Stimulated activated memory B cell treated with anti-CD40 and anti-IgM and Interleukin-4, amounts not matched to agents 10 μg/mL and 1 μg/mL and 100 μg/mL, for 72 hours (primary cell): Measurements from ENCODE around the gene PNP.

Experiments used
- ATAC-seq: fragments of 150-1000 bp; cut with Tn5 transposase; 2 replicates; pipeline ENCODE4 v1.10.0; 2021
- H3K27ac Mint-ChIP-seq: one replicate; pipeline ENCODE4 v1.8.0; 2022; ENCODE audit warnings: mild to moderate bottlenecking, mixed read lengths
- H3K27me3 Mint-ChIP-seq: one replicate; pipeline ENCODE4 v1.8.0; 2022; ENCODE audit warnings: mixed read lengths
- H3K36me3 Mint-ChIP-seq: one replicate; pipeline ENCODE4 v1.8.0; 2022; ENCODE audit warnings: mixed read lengths
- H3K4me1 Mint-ChIP-seq: one replicate; pipeline ENCODE4 v1.8.0; 2022; ENCODE audit warnings: mixed read lengths
- H3K4me3 Mint-ChIP-seq: one replicate; pipeline ENCODE4 v1.8.0; 2022; ENCODE audit warnings: mild to moderate bottlenecking, moderate library complexity, mixed read lengths
- H3K9me3 Mint-ChIP-seq: one replicate; pipeline ENCODE4 v1.8.0; 2022; ENCODE audit warnings: mixed read lengths

The PNP gene

GRCh38 chr14:20469890-20470602, 840 bp downstream of the PNP start:
- peaks cover 32% of the 10 kb centered on the region for H3K4me1 Mint-ChIP-seq
- ATAC-seq, result peak; percentile 70
- peaks cover 29% of the 10 kb centered on the region for H3K36me3 Mint-ChIP-seq
- H3K27ac Mint-ChIP-seq, result peak overlapping the region; percentile 93
- H3K27me3 Mint-ChIP-seq, result no peaks in the 10 kb centered on the region
- H3K4me3 Mint-ChIP-seq, result peak overlapping the region; percentile 94
- H3K9me3 Mint-ChIP-seq, result no peaks in the 10 kb centered on the region

- Mint-ChIP-seq H3K4me1 (peaks cover 35% of the 10 kb centered on the region), H3K27ac (peak overlapping the region; percentile 93), H3K27me3 (no peaks in the 10 kb centered on the region), H3K4me3 (peak overlapping the region; percentile 94), H3K36me3 (peaks cover 34% of the 10 kb centered on the region), H3K9me3 (no peaks in the 10 kb centered on the region)
- ATAC-seq, result no peak
Observed at GRCh38 chr14:20470603-20470901, 1.3 kb downstream of the PNP start.

GRCh38 chr14:20472536-20473169, 3.4 kb downstream of the PNP start:
- no peaks in the 10 kb centered on the region for H3K27me3 Mint-ChIP-seq
- H3K36me3 Mint-ChIP-seq, result peaks cover 49% of the 10 kb centered on the region
- peak overlapping the region; percentile 65 for H3K27ac Mint-ChIP-seq
- peaks cover 48% of the 10 kb centered on the region for H3K4me1 Mint-ChIP-seq
- no peaks in the 10 kb centered on the region for H3K9me3 Mint-ChIP-seq
- no peak for ATAC-seq
- H3K4me3 Mint-ChIP-seq, result no peak overlapping the region

DNA sequence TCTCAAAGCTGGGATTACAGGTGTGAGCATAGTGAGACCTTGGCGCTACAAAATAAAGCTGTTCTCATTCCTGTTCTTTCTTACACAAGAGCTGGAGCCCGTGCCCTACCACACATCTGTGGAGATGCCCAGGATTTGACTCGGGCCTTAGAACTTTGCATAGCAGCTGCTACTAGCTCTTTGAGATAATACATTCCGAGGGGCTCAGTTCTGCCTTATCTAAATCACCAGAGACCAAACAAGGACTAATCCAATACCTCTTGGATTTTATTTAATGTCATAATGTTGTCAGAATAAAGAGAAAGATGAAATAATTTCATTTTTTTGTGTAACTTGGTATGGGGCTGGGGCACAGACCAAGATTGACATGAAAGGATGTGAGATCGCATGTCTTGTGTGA, 7.6 kb downstream of the PNP start:
- H3K27me3 Mint-ChIP-seq, result no peaks in the 10 kb centered on the region
- peaks cover 30% of the 10 kb centered on the region for H3K4me1 Mint-ChIP-seq
- no peaks in the 10 kb centered on the region for H3K9me3 Mint-ChIP-seq
- H3K27ac Mint-ChIP-seq, result peak overlapping the region; percentile 73
- no peak overlapping the region for H3K4me3 Mint-ChIP-seq
- ATAC-seq, result no peak
- peaks cover 66% of the 10 kb centered on the region for H3K36me3 Mint-ChIP-seq

GRCh38 chr14:20477211-20477876, 8.1 kb downstream of the PNP start:
- Mint-ChIP-seq H3K9me3 (no peaks in the 10 kb centered on the region), H3K4me1 (peaks cover 24% of the 10 kb centered on the region), H3K4me3 (no peak overlapping the region), H3K27ac (peak overlapping the region; percentile 73), H3K27me3 (no peaks in the 10 kb centered on the region), H3K36me3 (peaks cover 60% of the 10 kb centered on the region)
- ATAC-seq, result peak; percentile 58

DNA sequence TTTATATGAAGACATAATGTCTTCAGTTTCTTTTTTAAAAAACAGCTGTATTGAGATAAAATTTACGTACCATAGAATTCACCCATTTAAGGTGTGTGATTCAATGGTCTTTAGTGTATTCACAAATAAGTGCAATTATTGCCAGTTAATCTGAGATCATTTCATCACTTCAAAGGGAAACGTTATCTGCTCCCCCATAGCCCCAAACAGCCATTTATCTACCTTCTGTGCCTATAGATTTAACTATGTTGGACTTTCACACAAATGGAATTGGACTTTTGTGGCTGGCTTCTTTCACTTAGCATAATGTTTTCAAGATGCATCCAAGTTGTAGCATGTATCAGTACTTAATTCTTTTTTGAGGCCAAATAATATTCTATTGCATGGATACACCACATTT, 9.7 kb downstream of the PNP start:
- Mint-ChIP-seq H3K4me1 (peaks cover 22% of the 10 kb centered on the region), H3K36me3 (peaks cover 49% of the 10 kb centered on the region), H3K4me3 (no peak overlapping the region), H3K27ac (no peak overlapping the region), H3K27me3 (no peaks in the 10 kb centered on the region), H3K9me3 (no peaks in the 10 kb centered on the region)
- no peak for ATAC-seq

GRCh38 chr14:20482382-20482781, 13.2 kb downstream of the PNP start:
- Mint-ChIP-seq H3K27ac (no peak overlapping the region), H3K36me3 (peaks cover 20% of the 10 kb centered on the region), H3K4me3 (no peak overlapping the region), H3K27me3 (no peaks in the 10 kb centered on the region), H3K4me1 (peaks cover 14% of the 10 kb centered on the region), H3K9me3 (no peaks in the 10 kb centered on the region)
- no peak for ATAC-seq

DNA sequence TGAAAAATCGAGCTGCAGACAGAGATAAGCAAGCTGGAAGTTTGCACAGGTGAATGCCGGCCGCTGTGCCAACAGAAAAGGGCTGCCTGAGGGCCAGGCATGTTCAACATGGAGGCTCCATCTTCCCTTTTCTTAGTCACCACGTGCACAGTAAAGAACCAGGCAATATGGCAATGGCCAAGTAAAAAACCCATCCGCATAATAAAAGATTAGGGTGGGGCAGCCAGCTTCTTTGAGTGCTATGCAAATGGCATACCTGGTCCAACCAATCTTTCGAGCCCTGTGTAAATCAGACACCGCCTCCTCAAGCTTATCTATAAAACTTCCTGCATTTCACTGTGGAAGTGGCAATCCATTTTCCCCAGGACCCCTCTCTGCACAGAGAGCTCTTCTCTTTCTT, 16.7 kb downstream of the PNP start:
- H3K4me1 Mint-ChIP-seq, result peaks cover 31% of the 10 kb centered on the region

DNA sequence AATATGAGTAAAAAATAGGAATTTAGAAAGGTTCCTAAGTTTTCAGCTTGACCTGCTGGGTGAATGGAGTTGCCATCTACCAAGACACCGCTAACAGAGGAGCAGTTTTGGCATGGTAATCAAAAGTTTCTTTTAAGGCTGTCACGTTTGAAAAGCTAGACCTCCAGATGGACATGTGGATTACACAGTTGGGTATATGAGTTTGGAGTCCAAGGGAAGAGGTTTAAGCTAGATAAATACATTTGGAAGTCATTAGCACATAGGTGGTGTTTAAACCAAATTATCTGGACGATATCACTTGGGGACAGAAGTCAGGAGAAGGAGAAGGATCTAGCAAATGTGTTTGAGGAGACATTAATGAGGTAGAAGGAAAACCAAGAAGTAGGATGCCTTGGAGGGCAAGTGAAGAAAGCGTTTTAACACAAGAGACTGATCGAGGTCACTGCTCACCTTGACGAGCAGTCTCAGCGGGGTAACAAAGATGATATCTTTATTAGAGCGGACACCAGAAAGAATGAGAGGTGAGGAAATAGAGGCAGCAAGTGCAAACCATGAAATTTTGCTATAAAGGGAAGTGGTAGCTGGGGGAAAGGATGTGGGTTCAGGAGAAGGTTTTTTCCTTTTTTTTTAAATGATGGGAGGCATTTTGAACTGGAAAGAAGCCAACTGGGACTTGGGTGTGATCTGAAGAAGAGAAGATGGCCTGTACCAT, 17.6 kb downstream of the PNP start:
- Mint-ChIP-seq H3K27ac (peak overlapping the region; percentile 34), H3K9me3 (peaks cover 3% of the 10 kb centered on the region)

More for the DNA sequence above, 16.7 kb downstream of the PNP start:
- H3K4me3 Mint-ChIP-seq, result no peak overlapping the region
- H3K27ac Mint-ChIP-seq, result no peak overlapping the region
- no peaks in the 10 kb centered on the region for H3K27me3 Mint-ChIP-seq
- ATAC-seq, result no peak
- H3K36me3 Mint-ChIP-seq, result no peaks in the 10 kb centered on the region
- peaks cover 3% of the 10 kb centered on the region for H3K9me3 Mint-ChIP-seq

DNA sequence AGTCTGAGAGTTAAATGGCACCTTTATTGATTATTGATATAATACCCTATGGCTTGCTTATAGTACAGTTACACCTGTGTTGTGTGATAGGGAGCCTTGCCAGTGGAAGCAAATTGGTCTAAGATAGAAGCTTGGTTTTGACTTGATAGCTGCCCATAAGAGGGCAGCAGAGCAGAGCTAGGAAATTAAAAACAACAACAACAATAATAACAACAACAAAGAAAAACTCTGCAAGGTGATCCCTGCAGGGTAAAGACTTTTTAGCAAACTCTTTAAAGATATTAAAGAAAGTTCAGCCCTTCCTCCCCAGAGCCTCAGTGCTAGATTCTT, 18.2 kb downstream of the PNP start:
- Mint-ChIP-seq H3K4me3 (no peak overlapping the region), H3K9me3 (peaks cover 3% of the 10 kb centered on the region), H3K36me3 (no peaks in the 10 kb centered on the region), H3K27me3 (no peaks in the 10 kb centered on the region), H3K27ac (peak overlapping the region; percentile 34), H3K4me1 (peaks cover 41% of the 10 kb centered on the region)
- no peak for ATAC-seq

More for the DNA sequence above, 17.6 kb downstream of the PNP start:
- H3K4me3 Mint-ChIP-seq, result no peak overlapping the region
- ATAC-seq, result no peak
- H3K4me1 Mint-ChIP-seq, result peaks cover 41% of the 10 kb centered on the region
- no peaks in the 10 kb centered on the region for H3K27me3 Mint-ChIP-seq
- no peaks in the 10 kb centered on the region for H3K36me3 Mint-ChIP-seq

DNA sequence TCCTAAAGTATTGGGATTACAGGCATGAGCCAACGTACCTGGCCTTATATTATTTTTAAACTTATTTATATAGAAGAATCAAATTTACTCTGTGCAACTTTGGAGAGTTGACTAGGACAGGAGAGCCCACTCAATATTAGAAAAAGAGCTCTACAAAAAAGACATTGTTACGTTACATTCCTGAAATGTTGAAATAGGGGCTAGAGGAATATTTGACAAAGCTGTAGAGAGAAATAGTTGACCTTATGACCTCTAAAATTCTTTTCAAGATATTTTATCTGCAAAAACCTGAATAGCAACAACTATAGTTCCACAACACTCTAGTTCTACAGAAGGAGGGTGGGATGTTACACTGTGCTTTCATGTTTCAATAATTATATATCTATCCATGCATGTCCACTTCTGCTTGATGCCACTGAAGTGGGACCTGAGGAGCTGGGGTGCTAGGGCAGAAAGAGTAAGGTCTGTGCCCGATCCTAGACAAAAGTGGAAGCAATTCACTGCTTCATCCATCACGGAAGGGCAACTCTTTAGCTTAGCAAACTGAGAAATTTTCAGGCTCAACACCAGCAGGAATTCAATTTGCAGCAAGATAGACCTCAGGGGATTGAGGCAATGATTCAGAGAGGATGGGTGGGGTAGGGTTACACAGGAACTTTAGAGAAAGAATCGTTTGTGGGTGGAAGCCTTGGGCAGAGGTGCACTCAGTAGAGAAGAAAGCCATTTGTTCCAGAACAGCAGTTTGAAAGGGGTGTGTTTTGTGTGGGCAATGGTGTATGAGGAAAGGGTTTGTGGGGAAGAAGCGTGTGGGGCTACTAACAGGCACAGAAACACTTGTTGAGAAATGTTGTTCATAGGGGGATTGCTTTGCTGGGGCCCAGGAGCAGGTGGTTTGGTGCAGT, 20.1 kb downstream of the PNP start:
- H3K27me3 Mint-ChIP-seq, result no peaks in the 10 kb centered on the region

GRCh38 chr14:20490563-20490962, 21.4 kb downstream of the PNP start:
- H3K27me3 Mint-ChIP-seq, result no peaks in the 10 kb centered on the region
- H3K4me3 Mint-ChIP-seq, result peak overlapping the region; percentile 51
- H3K4me1 Mint-ChIP-seq, result peaks cover 59% of the 10 kb centered on the region
- H3K9me3 Mint-ChIP-seq, result peaks cover 5% of the 10 kb centered on the region
- no peaks in the 10 kb centered on the region for H3K36me3 Mint-ChIP-seq
- ATAC-seq, result no peak
- H3K27ac Mint-ChIP-seq, result peak overlapping the region; percentile 78

More for the DNA sequence above, 20.1 kb downstream of the PNP start:
- Mint-ChIP-seq H3K4me1 (peaks cover 49% of the 10 kb centered on the region), H3K4me3 (peak overlapping the region; percentile 53), H3K27ac (peak overlapping the region; percentile 78), H3K36me3 (no peaks in the 10 kb centered on the region), H3K9me3 (peaks cover 3% of the 10 kb centered on the region)
- ATAC-seq, result peak; percentile 86

DNA sequence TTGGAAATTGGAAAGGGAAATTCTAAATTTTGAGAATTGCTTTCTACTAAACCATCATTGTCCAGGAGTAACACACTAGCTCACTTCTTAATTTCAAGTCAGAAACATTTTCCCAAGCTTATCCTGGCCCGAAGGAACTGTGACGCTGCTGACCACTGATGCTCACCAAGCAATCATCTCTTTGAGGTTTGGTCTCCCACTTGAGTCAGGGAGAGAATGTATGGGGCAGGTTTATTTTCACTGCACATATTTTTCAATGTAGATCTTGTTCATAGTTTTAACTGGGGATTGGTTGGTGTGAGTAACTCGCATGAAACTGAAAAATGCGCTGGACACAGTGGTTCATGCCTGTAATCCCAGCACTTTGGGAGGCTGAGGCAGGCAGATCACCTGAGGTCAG, 23.3 kb downstream of the PNP start:
- Mint-ChIP-seq H3K27ac (peak overlapping the region; percentile 21), H3K36me3 (no peaks in the 10 kb centered on the region), H3K4me1 (peaks cover 53% of the 10 kb centered on the region), H3K9me3 (peaks cover 7% of the 10 kb centered on the region), H3K27me3 (no peaks in the 10 kb centered on the region), H3K4me3 (no peak overlapping the region)
- no peak for ATAC-seq

DNA sequence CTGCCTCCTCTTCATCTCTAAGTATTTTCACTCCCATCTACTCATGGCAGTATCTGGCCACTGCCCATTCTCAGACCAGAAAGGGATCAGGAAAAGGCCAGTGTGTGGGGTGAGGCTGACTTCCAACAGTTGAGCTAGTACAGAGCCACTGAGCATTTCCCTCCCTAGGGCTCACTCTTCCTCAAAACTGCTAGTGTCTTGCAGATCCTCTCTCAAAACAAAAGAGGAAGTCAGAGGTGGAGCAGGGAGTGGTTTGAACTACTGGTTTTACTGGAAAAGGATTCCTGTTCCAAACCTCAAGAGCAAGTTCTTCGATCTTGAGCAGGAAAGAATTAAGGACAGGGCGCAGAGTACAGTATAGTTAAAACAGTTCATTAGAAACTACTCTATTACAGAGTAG, 24.4 kb downstream of the PNP start:
- H3K9me3 Mint-ChIP-seq, result peaks cover 7% of the 10 kb centered on the region
- peak overlapping the region; percentile 39 for H3K27ac Mint-ChIP-seq
- H3K36me3 Mint-ChIP-seq, result no peaks in the 10 kb centered on the region
- peaks cover 50% of the 10 kb centered on the region for H3K4me1 Mint-ChIP-seq
- no peaks in the 10 kb centered on the region for H3K27me3 Mint-ChIP-seq
- peak; percentile 24 for ATAC-seq
- peak overlapping the region; percentile 49 for H3K4me3 Mint-ChIP-seq
